Fibroblast of lung (primary cell): ENCODE data around the gene ACBD3. TPM values are rescaled to one million over a fixed set of nuclear protein-coding genes. Genes with fewer than 3 reads are reported as not detected.

Experiments used
- DNase-seq, 2 donors: peaks; one replicate each; pipeline versions ENCODE4 v3.0.0 to v3.0.0-alpha.2; 2010; ENCODE audit warnings: low read depth in 2 of 2
- H2AFZ ChIP-seq: 2 replicates; pipeline ENCODE4 v1.5.1; 2012; ENCODE audit warnings: low read length, control low read depth, inconsistent platforms
- H3K27ac ChIP-seq: 2 replicates; pipeline ENCODE4 v1.5.1; 2011; ENCODE audit warnings: low read length, control low read depth; ENCODE audit not compliant: insufficient read depth
- H3K27me3 ChIP-seq: 2 replicates; pipeline ENCODE4 v1.5.1; 2011; ENCODE audit warnings: mild to moderate bottlenecking, low read length; ENCODE audit not compliant: control insufficient read depth, insufficient read depth
- H3K36me3 ChIP-seq: 2 replicates; pipeline ENCODE4 v1.5.1; 2011; ENCODE audit warnings: low read length; ENCODE audit not compliant: control insufficient read depth, insufficient read depth
- H3K4me1 ChIP-seq: 2 replicates; pipeline ENCODE4 v1.5.1; 2011; ENCODE audit warnings: low read length; ENCODE audit not compliant: control insufficient read depth, insufficient read depth; ENCODE audit errors: extremely low read depth
- H3K4me2 ChIP-seq: 2 replicates; pipeline ENCODE4 v1.5.1; 2011; ENCODE audit warnings: low read length, control low read depth; ENCODE audit not compliant: insufficient read depth; ENCODE audit errors: extremely low read depth
- H3K4me3 ChIP-seq, 4 experiments: fragments of 200-600 bp in 1 of 4; sonication (generic) in 1 of 4; replicated peaks in 1 of 4; 2 replicates each; pipeline ENCODE4 v1.5.1; 2011 to 2016; ENCODE audit warnings: low read length in 4 of 4, low read depth in 3 of 4, mild to moderate bottlenecking in 3 of 4, control low read depth in 2 of 4, inconsistent platforms in 1 of 4, mixed read lengths in 1 of 4; ENCODE audit not compliant: insufficient read depth in 1 of 4; ENCODE audit errors: control extremely low read depth in 1 of 4
- H3K79me2 ChIP-seq: 2 replicates; pipeline ENCODE4 v1.5.1; 2012; ENCODE audit warnings: mild to moderate bottlenecking, low read length, inconsistent platforms; ENCODE audit not compliant: control insufficient read depth, insufficient read depth
- H3K9ac ChIP-seq: 2 replicates; pipeline ENCODE4 v1.5.1; 2011; ENCODE audit warnings: mild to moderate bottlenecking, low read length, control low read depth; ENCODE audit not compliant: insufficient read depth
- H3K9me3 ChIP-seq: 2 replicates; pipeline ENCODE4 v1.5.1; 2012; ENCODE audit warnings: low read depth, low read length; ENCODE audit not compliant: control insufficient read depth, insufficient read depth
- H4K20me1 ChIP-seq: 2 replicates; pipeline ENCODE4 v1.5.1; 2011; ENCODE audit warnings: low read length; ENCODE audit not compliant: control insufficient read depth, insufficient read depth; ENCODE audit errors: extremely low read depth
- EZH2 ChIP-seq: IDR thresholded peaks from 2 replicates; pipeline ENCODE4 v1.5.1; 2012; ENCODE audit warnings: low read length, control low read depth, mild to moderate bottlenecking; ENCODE audit errors: missing control alignments
- polyA plus RNA-seq, 2 donors: library from polyadenylated mRNA; depleted of rRNA in 1 of 2; stranded (reverse) in 1 of 2; unstranded in 1 of 2; fragments of >200 nt; gene quantifications; 2 replicates each; pipeline ENCODE4 v1.2.1, GENCODE V29; 2011 to 2012; ENCODE audit warnings: missing spikeins in 1 of 2
- total RNA-seq: library from RNA; depleted of rRNA; stranded (reverse); fragments of >200 nt; gene quantifications from 2 replicates; pipeline ENCODE4 v1.2.1, GENCODE V29; 2014
- TF ChIP-seq, protein P1 (sequence below), 2 donors: IDR thresholded peaks in 1 of 2; conservative IDR thresholded peaks in 1 of 2; 1 replicate in 1 of 2; 2 replicates in 1 of 2; pipeline ENCODE4 v1.5.1; 2011 to 2012; ENCODE audit warnings: low read length in 2 of 2, control low read depth in 1 of 2, inconsistent platforms in 1 of 2, low read depth in 1 of 2, mild to moderate bottlenecking in 1 of 2

The ACBD3 gene
- total and polyA plus RNA-seq, 2 donors (not counting 1 experiment from before 2014, with no cell fraction given): 67.7 to 85.0 TPM

DNA sequence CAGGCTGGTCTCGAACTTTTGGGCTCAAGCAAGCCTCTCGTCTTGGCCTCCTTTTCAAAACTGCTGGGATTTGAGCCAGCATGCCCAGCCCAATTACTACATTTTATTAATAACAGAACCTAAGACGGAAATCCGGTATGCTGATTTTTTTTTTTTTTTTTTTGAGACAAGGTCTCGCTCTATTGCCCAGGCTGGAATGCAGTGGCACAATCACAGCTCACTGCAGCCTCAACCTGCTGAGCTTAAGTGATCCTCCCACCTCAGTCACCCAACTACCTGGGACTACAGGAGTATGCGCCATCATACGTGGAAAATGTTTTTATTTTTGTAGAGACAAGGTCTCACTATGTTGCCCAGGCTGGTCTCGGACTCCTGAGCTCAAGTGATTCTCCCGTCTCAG is 20.2 kb downstream of the ACBD3 start:
- no peaks in the 10 kb centered on the region for H4K20me1 ChIP-seq

GRCh38 chr1:226164154-226164553 is 22.4 kb downstream of the ACBD3 start:
- H2AFZ ChIP-seq: no peak overlapping the region

More for the DNA sequence above, 20.2 kb downstream of the ACBD3 start:
- DNase-seq: no peak
- TF ChIP-seq, protein P1, sequence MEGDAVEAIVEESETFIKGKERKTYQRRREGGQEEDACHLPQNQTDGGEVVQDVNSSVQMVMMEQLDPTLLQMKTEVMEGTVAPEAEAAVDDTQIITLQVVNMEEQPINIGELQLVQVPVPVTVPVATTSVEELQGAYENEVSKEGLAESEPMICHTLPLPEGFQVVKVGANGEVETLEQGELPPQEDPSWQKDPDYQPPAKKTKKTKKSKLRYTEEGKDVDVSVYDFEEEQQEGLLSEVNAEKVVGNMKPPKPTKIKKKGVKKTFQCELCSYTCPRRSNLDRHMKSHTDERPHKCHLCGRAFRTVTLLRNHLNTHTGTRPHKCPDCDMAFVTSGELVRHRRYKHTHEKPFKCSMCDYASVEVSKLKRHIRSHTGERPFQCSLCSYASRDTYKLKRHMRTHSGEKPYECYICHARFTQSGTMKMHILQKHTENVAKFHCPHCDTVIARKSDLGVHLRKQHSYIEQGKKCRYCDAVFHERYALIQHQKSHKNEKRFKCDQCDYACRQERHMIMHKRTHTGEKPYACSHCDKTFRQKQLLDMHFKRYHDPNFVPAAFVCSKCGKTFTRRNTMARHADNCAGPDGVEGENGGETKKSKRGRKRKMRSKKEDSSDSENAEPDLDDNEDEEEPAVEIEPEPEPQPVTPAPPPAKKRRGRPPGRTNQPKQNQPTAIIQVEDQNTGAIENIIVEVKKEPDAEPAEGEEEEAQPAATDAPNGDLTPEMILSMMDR (conservative IDR thresholded peaks at IDR 0.05 in 1 of 2, IDR thresholded peaks at IDR 0.05 in 1 of 2; ENCODE audit: low read depth in 1 of 2, low read length in 2 of 2): no peak
- TF ChIP-seq EZH2: no peak
- peaks cover 6% of the 10 kb centered on the region for H3K36me3 ChIP-seq
- no peaks in the 10 kb centered on the region for H3K9me3 ChIP-seq
- no peak overlapping the region for H3K9ac ChIP-seq
- H3K4me1 ChIP-seq: no peaks in the 10 kb centered on the region
- H3K27ac ChIP-seq: no peak overlapping the region
- H3K79me2 ChIP-seq: peaks cover 40% of the 10 kb centered on the region
- H3K27me3 ChIP-seq: no peaks in the 10 kb centered on the region
- H3K4me3 ChIP-seq: no peak overlapping the region
- H3K4me2 ChIP-seq: no peak overlapping the region
- no peak overlapping the region for H2AFZ ChIP-seq

GRCh38 chr1:226162898-226163297 is 23.6 kb downstream of the ACBD3 start:
- Histone ChIP-seq H3K9me3 (no peaks in the 10 kb centered on the region), H3K4me2 (no peak overlapping the region), H3K36me3 (peaks cover 8% of the 10 kb centered on the region), H4K20me1 (no peaks in the 10 kb centered on the region), H2AFZ (no peak overlapping the region), H3K79me2 (peaks cover 24% of the 10 kb centered on the region), H3K9ac (no peak overlapping the region), H3K4me3 (no peak overlapping the region), H3K27me3 (no peaks in the 10 kb centered on the region), H3K27ac (no peak overlapping the region), H3K4me1 (no peaks in the 10 kb centered on the region)
- no peak for DNase-seq
- TF ChIP-seq, protein P1 (conservative IDR thresholded peaks at IDR 0.05 in 1 of 2, IDR thresholded peaks at IDR 0.05 in 1 of 2; ENCODE audit: low read depth in 1 of 2, low read length in 2 of 2): no peak
- TF ChIP-seq EZH2: no peak

More at GRCh38 chr1:226164154-226164553, 22.4 kb downstream of the ACBD3 start:
- Histone ChIP-seq H3K4me3 (no peak overlapping the region), H3K9me3 (no peaks in the 10 kb centered on the region), H4K20me1 (no peaks in the 10 kb centered on the region), H3K27ac (no peak overlapping the region), H3K27me3 (no peaks in the 10 kb centered on the region), H3K79me2 (peaks cover 32% of the 10 kb centered on the region), H3K4me1 (no peaks in the 10 kb centered on the region), H3K9ac (no peak overlapping the region), H3K4me2 (no peak overlapping the region), H3K36me3 (peaks cover 8% of the 10 kb centered on the region)
- no peak for DNase-seq
- TF ChIP-seq EZH2: no peak
